CD4-positive, alpha-beta T cell treated with Interferon gamma for 1 hour (primary cell): Measurements from ENCODE around the gene DCUN1D4.
"Not testable (repeated sequence)": the region's sequence is repeated elsewhere in the genome, so short reads cannot be mapped to it uniquely, and the experiment has no call there.

Source experiments
- DNase-seq: peaks from one replicate; pipeline ENCODE4 v3.0.0-alpha.2; 2020

Gene DCUN1D4

DNA sequence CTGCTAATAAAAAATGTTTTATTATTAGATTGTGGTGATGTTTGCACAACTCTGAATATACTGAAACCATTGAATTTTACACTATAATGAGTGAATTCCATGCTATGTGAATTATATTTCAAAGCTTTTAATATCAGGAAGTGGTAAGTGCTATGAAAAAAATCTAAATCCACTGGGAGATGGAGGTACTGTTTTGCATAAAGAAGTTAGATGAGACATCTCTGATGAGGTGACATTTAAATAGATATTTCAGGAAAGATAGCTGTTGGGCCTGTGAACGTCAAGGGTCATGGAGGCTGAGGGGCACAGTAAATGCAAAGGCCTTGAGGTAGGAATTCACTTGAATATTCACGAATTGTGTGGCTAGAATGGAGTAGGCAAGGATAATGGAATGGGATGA lies 12.3 kb downstream of the DCUN1D4 start:
- no peak for DNase-seq

DNA sequence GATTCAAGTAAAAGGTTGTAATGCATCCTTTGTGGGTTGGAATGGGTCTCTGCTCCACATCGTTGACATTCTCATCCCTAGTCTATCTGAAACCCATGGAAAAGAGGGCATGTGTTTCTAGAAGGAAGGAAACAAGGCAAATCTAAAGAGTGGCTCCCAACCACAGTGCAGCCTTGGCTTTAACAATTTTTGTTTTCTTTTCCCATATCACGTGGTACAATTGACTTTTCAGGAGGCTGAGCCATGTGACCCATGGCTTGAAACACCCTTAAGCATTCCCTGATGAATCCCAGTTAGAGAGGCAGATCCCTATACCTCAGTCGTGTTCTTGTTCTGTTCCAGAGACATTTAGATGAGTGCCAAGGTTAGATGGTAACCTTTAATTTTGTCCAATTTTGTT lies 12.8 kb downstream of the DCUN1D4 start:
- DNase-seq: no peak

DNA sequence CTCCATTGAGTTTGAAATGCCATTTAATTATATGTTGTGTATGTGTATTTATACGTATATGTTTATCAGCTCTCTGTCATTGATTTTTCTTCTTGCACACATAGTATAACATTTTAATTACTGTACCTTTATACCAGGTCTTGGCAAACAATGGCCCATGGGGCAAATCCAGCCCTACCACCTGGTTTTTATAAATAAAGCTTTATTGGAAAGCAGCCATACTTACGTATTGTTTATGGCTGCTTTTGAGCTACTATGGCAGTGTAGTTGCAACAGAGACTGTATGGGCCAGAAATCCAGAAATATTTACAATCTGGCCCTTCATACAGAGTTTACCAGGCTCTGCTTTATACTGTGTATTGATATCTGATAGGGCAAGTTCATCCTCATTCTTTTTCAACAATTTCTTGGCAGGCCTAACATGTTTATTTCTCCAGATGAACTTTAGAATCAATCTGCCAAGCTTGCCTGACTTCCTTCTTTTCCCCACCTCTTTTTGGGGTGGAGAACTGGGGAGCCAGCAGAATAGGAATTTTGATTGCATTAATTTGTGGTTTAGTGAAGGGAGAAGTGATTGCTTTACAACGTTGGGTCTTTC lies 15.8 kb downstream of the DCUN1D4 start:
- no peak for DNase-seq

DNA sequence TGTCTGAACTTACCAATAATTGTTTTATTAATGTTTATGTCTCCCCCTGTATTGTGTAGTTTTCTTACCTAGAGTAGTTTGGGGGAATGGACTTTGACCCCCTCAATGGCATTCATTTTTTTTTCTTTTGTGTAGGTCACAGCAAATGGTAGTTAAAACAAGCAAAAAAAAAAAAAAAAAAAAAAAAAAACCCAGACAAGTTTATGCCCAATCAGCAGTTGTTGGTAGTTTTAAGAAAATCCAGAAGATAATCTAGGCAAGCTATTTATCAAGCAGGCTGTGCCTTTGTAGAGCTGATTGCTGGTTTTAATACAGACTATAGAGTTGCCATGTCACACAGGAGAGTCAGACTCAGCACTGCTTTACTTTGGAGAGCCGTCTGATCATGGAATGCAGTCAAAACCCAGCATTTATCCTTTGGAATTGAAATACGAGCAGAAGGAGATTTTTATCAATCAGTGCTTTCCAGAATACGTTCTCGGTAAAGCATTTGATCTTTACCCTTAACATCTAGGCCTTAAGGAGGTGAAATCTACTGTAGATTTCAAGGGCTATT lies 16.6 kb downstream of the DCUN1D4 start:
- DNase-seq: no peak

DNA sequence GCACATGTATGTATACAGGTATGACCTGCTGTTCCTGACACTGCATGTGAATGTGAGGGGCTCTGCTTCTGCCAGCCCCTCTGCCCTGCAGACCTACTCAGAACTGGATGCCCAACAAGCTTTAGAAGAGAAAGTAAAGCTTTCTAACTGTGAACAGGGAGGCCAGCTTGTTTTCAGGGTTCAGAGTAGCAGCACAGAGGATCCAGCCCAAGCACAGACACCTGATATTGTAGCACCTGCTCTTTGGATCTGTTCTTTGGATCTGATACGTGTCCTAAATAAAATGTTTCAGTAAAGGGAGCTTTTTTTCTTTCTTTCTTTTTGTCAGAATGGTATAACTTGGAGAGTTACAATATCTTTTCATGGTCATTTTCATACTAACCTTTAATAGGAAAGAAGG lies 19.2 kb downstream of the DCUN1D4 start:
- no peak for DNase-seq

DNA sequence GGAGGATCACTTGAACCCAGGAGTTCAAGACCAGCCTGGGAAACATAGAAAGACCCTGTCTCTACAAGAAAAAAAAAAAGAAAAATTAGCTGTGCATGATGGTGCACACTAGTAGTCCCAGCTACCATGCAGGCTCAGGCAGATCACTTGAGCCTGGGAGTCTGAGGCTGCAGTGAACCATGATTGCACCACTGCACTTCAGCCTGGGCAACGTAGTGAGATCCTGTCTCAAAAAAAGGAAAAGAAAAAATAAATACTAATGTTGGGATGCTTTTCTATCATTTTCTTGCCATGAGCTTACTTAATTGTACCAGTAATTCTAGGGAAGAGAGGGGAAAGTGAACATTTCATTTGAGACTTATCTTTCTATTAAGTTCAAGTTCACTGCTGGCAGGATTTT lies 19.8 kb downstream of the DCUN1D4 start:
- no peak for DNase-seq

DNA sequence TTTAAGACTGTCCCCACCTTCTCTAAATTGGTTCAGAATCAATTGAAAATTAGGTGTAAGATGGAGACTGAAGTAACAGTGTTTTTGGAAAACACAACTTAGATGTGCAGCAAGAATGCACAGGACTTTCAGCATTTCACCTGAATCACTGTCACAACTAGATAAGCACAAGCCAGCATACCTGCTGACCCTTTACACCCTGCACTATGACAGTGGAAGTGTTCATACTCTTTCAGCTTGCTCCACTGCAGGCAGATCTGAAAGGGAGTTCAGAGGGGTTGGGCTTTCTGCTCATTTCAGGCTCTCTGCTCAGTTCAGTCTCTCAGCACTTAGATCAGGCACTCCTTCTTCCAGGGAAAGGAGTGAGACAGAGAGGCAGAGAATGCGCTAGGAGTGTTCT lies 22.8 kb downstream of the DCUN1D4 start:
- no peak for DNase-seq

DNA sequence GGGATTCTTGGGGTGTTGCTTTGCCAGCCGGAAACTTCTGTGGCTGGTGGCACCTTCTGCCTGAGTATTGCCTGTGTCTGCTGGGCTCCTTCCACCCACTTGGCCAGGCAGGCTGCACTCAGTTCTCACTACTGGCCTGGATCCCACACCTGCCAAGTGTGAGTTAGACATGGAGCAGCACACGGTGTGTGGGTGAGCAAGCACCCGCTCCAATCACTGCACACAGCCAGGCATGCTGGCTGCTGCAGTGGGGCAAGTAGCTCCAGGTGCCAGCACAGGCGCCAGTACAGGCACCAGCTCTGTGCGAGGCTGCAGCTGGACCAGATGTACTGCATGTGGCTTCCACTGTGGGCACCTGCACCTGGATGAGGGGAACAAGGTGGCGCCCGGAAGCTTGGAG lies 23.9 kb downstream of the DCUN1D4 start:
- no peak for DNase-seq

DNA sequence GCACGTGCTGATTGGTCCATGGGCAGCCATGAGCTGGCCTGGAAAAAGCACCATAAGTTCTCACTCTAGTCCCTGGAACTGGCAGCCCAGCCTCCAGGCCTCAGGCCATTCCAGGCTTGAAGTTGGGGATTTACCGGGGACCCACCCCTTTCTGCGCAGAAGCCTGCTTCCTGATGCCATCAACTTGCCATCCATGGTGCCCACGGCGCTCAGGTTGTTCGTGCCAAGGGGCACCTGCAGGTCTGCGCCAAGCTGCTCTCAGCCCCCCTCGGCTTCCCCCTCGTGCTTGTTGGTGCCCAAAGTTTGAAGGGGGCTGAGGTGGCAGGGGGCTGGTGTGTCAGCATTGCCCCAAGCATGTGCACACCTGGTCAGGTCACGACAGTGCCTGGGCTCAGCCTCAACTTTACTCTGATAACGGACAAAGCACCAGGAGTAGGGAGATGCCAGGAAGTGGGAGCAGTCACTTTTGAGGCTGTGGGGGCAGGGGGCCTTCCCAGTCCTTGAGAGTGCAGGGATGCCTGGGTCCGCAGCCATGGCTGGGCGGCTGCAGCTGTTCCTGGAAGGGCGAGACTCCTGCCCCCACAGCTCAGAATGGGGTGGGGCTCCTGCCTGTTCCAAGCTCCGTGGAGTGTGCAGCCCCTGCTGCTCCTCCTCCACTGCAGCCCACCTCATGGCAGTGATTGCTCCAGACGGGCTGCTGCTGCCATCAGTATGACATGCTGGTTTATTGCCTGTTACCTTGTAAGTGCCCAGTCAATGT lies 24.9 kb downstream of the DCUN1D4 start:
- no peak for DNase-seq

DNA sequence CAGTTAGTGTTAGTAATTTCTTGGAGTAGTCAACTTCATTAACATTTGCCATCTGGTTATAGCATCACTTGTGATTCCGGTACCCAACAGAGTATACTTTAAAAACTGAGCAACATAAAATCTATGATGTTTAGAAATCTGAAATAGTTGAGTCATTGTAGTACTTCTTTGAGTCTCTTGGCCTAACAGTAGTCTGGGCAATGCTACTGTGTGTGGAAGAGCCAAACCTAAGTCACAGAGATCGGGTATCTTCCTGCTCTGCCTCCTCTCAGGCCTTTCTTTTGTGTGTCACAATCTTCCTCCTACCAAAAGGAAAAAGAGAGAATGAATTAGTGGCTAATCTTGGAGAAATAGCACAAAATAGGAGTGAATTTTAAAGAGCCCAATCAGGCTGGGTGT lies 25.5 kb downstream of the DCUN1D4 start:
- no peak for DNase-seq

DNA sequence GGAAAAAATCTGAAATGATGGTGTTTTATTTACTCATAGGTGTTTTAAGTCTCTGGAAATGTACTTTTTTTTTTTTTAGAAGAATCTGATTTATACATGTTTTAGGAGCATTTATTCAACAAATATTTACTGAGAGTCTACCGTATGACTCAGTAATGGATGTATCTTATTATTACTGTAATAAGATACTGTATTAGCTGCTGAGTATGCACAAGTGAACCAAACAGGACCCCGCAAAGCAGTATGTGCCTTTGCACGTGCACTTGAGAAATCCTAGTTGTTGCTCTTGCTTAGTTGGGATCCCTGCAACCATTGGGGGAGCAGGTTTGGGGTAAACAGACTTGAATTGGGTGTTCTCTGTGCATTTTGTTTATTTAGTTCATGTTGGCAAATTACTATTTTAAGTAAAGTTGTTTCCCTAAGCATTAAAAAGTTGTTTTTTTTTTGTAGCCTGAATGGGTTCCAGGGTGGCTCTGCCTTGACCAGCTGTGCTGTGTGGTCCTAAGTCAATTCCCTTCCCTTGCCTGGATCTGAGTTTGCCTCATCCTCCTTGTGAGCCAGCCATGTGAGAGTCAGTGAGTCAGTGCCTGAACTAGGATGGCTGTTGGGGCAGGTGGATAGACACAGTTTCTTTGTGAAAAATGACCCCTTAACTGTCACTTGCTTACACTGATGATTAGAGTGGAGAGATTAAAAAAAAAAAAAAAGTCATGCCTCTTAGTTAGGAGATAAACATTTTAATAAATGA lies 27.7 kb downstream of the DCUN1D4 start:
- DNase-seq: no peak

DNA sequence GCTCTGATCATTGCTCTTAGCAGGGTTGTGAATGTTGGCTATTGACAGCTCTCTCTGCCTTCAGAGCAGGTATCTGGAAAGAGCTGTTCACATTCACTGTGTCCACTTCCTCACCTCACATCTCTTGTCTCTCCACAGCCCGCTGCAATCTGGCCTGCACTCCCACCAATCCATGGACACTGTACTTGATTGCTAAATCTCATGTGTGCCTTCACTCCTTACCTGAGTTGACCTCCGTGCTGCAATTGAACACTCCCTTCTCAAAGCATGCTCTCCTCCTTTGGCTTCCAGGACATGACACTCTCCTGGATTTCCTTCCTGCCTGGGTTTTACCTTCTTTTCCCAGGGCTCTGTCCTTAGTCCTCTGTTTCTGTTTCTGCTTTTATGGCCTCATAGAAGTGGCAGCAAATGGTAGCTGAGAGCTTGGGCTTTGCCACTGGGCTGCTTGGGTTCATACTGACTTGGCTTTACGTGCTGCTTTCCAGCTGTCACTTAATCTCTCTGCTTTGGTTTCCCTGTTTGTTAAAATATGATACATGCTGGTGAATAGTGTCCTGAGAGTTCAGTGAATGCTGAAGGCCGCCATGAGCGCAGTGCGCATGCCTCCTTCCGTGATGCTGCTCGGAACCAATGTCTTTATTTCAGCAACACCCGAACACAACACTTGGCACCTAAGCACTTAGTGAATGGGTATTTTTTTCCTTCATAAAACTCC lies 29.5 kb downstream of the DCUN1D4 start:
- DNase-seq: no peak

DNA sequence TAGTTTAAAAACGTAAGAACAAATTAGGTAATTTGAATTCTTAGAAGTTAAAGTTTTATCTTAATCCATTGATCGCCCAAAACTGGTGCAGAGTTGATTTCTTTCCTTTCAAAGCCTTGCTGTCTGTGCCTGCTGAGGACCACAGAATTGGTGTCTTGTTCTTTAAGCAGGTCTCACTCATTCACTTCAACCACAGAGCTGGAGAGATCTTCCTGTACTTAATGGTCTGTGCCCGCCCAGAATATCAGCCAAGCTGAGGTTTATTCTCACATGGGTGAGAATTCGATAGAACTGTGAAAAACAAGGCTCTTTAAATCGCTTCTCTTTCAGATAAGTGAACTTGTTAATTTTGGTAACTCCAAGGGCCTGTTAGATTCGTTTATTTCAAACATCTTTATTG lies 31.6 kb downstream of the DCUN1D4 start:
- no peak for DNase-seq

DNA sequence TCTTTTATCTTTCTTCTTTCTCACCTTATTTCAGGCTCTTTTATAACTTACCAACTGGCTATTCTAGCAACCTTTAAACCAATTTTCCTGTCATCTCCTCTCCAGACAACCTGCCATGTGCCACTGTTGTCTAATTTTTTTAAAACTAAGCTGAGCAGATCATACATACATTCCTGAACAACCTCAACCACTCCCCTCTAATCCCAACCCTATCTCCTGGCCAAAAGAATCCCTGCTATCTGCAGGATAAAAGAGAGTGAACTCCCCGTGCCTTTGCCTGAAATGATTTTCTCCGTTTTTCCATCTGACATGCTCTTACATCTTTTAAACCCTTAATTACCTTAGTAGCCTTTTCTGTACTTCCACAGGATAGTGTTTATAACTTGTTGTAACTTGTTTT lies 35.5 kb downstream of the DCUN1D4 start:
- no peak for DNase-seq

DNA sequence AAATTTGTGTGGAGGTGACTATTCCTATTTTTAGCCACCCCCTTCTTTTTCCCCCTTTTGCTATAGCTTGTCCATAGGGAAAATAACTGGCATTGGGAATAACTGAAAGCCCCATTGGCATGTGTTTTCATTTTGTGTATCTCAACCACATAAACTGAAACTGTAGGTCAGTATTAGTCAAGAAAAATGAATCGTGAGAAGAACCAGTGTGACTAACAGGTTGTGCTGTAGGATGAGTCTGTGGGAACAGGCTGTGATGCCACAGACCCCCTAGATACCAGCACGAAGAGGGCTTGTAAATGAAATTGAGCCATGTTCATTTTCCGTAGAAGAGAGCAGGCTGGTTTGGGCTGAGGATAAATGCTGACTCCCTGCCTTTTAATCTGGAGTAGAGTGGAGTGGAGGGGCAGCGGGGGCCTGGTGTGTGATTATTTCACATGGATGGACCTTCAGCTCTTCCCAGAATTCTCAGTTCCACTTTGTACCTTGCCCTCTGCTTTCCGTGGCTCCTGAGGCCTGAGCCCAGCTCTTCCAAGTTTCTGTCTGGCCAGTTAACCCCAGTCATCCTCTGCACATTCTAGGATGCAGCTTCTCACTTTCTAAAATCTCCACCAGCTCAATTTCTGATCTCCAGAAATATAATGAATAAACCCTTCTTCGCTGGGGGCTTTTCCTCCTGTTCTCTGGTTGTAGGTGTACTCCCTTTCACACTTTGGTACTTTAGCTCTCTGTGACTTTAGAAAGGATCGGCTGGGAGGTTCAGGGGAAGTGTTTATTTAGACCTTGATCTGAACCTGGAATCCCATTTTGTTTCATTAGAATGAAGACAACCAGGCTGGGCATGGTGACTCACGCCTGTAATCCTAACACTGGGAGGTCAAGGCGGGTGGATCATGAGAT lies 37.3 kb downstream of the DCUN1D4 start:
- no peak for DNase-seq

DNA sequence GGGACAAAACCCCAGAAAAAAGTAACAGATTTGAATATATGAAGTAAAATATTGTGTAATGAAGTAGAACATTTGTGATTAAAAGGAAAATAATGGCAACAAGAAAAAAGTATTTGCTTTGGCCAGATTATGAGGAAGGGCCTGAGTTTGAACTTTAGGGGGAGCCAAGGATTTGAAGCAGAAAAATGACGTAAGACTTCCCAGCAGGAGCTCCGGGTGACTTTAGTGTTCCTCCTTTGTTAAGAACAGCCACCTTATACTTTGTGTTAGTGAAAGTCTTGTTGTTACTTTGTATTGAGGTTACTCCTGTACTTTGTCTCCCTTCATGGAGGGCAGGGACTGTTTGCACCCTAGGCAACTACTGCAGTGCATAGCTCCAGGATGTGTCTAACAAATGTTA lies 41.1 kb downstream of the DCUN1D4 start:
- no peak for DNase-seq

DNA sequence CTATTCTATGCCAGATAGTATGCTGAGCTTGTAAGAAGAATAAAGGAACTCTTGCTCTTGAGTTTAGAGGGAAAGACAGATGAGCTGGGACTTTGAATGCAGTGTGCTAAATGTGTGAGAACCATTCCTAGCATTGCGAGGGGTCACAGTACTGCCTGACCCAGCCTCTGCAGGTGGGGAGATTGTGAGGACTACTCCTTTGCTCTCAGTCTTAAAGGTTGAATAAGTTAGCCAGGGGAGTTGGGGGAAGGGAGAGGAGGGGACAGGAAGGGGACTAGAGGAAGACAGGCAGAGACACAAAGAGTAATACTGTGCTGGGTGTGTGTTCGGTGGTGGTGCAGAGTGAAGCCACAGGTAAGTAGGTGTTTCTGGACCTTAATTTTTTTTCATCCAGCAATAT lies 41.7 kb downstream of the DCUN1D4 start:
- no peak for DNase-seq

DNA sequence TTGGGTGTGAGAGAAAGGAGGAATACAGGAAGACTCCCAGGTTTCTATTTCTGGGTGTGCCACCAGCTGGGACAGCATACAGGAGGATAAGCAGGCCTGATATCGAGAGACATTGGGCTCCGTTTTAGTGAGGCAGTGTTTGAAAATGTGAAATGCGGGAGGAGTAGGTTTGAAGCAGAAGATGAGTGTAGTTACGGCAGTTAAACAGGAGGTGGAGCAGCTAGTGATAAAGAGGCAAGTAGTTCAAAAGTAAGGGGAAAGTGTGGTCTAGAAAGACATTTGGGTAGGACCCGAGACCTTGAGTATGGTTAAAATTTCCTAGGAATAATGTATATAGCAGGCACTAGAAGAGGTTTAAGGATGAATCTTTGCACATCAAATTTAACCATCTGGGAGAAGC lies 42.4 kb downstream of the DCUN1D4 start:
- no peak for DNase-seq

DNA sequence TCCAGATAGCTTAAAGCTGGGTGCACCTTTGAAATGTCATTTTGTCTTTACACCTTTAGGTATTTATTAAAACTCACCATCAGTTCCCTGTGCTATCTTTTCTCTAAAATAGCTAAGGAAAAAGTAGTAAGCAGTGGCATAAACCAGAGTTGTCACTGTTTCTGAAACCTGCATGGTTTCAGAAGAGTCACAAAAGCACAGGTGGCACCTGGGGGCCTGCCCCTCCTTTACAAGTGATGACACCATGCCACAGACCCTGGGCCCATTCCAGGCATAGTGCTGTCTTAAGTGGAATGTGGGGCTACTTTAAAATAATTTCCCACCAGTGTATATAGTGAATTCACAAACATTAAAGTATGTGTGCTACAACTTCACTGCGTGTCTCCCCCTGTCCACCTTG lies 47.8 kb downstream of the DCUN1D4 start:
- no peak for DNase-seq

DNA sequence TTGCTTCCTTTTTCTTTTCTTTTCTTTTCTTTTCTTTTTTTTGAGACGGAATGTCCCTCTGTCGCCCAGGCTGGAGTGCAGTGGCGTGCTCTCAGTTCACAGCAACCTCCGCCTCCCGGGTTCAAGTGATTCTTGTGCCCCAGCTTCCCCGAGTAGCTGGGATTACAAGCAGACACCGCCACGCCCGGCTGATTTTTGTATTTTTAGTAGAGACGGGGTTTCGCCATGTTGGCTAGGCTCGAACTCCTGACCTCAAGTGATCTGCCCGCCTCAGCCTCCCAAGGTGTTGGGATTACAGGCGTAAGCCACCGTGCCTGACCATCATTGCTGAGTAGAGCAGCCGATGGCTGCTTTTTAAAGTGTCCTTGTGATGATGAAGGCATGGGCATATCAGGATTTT lies 50.4 kb downstream of the DCUN1D4 start:
- not testable (repeated sequence) for DNase-seq

DNA sequence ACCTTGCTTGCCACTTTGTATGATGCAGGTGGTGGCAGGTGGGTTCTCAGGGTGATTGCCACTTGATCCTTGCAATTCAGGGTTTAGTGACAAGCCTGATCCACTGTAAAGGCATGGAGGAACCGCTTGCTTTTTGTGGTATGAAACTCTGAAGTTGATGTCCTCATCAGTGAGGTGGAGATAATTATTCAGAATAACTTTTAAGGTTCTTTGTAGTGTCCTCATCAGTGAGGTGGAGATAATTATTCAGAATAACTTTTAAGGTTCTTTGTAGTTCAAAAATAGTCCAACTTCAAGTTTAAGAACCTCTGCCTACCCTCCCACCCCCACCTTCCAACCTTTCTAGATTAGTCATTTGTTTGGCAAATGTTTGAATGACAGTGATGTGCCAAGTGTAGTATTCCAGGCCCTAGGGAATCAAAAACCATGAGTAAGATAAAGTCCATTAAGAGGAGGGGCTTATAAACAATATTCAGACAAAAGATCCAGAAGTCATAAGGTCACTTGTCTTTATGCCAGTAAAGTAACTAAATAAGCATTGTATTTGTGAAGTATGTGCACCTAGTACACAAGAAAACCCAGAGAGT lies 51.2 kb downstream of the DCUN1D4 start:
- DNase-seq: no peak

DNA sequence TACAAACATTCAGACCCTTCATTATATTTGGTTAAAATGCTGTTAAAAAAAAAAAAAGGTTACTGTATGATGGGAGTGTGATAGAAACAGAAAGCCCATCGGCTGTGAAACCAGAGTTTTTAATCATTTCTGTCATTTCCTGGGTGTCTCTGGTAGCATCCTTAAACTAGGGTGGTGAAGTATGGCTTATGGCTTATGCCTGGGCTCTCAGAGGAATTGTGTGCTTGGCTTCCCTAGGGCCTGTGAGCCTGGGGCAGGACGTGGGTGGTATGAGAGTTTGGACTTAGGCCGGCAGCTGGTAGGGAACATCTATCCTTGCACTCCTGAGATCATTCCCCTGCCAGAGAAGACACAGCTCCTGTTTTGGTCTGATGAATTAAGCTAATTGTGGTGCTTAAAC lies 52.2 kb downstream of the DCUN1D4 start:
- DNase-seq: no peak
